GM21390 (cell line): ENCODE data around the gene GMNN.

Source experiments
- ATAC-seq: cut with Tn5 transposase; IDR thresholded peaks from one replicate; pipeline ENCODE4 v1.9.1; 2021; ENCODE audit not compliant: unreplicated experiment

GMNN gene

DNA sequence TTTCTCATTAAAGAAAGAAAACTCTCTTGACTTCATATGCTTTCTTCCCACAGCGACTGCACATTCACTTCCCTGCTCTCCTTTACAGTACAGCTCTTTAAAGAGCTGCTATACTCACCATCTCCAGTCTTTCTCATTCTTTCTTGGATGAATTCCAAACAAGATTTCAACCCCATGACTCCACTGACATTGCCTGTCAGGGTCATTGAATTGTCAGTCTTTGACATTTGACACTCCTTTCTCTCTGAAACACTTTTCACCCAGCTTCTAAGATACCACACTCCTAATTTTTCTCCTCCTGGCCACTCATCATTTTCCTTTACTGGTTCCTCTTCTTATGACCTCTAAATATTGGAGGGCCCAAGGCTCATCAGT is 24.8 kb downstream of the GMNN start:
- no peak for ATAC-seq

GRCh38 chr6:24802271-24803059 is 27.7 kb downstream of the GMNN start:
- no peak for ATAC-seq

- no peak for ATAC-seq
Measured at GRCh38 chr6:24807584-24807983, 32.8 kb downstream of the GMNN start.

DNA sequence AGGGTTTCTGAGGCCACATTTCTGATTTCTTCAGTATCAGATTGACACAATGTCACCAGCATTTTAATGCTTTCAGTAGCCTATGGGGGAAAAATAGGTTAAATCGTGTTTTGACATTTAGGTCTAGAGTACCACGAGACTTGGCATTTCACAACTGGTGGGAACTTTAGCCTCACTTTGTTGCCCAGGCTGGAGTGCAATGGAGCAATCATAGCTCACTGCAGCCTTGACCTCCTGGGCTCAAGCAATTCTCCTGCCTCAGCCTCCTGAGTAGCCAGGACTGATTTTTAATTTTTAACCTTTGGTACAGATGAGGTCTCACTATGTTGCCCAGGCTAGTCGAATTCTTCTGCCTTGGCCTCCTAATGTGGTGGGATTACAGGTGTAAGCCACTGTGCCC is 35.0 kb downstream of the GMNN start:
- ATAC-seq, result no peak

DNA sequence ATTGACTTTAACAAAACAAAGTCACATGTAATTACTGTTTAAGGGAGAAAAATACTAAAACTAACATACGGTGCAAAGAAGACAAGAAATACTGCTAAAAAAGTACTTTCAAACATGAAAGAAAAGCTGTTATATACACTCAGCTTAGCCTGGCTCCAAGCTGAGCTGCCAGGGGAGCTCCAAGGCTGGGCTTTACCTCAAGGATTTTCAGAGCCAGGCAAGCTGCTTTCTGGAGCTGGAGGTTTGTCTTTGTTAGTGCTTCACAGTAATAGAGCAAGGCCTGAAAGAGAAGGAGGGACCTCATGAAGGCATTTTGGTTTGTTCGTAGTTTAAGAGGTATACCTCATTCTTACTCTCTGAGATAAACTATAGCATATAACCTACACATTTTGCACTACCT is 43.6 kb downstream of the GMNN start:
- ATAC-seq, result no peak

DNA sequence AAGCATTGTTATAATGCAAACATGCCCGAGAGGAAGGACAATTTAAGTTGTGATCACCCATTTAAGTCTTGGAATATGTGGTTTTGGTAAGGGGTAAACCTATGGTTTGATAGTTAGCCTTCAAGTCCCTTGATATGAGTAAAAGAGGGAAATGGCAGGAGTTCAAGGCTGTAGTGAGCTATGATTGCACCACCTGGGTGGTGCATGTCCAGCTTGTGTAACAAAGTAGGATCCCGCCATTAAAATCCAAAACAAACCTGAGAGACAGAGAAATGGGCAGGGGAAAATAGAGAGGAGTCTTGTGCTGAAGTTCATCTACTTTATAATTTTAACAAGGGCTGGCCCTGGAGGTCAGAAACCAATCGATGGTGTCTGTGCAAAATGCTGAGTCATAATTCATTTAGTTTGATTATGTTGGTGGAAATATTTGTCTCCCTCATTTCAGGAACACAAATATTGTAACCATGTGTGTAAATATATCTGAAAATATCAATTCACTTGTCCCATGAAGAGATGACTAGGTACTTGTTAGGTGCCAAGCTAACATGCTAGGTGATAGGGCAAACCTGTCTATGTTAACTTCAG is 47.2 kb downstream of the GMNN start:
- ATAC-seq, result no peak

GRCh38 chr6:24822696-24823095 is 48.0 kb downstream of the GMNN start:
- ATAC-seq, result no peak

- no peak for ATAC-seq
Measured at GRCh38 chr6:24823185-24823584, 48.4 kb downstream of the GMNN start.

- no peak for ATAC-seq
Measured at GRCh38 chr6:24824142-24824938, 49.6 kb downstream of the GMNN start.

- ATAC-seq, result no peak
Measured at GRCh38 chr6:24825130-24825630, 50.4 kb downstream of the GMNN start.

DNA sequence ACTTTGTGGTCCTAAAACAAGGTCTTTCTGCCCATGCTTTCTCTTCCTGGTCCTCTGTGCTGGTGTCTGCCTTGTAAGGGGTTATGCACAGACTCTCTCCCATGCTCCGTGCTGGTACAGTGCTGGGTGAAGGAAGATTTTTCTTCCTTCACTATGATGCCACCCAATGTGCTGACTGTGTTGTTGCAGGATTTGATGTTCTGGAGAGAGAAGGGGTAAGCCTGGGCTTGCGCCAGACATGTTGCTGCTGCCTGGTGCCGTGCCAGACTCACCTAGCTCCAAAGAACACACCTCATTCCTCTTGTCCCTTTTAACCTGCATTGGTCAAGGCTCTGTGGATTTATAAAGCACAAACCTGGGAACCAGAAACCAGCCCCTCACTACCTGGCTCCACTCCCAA is 52.4 kb downstream of the GMNN start:
- ATAC-seq, result no peak

- no peak for ATAC-seq
Measured at GRCh38 chr6:24827970-24828369, 53.2 kb downstream of the GMNN start.

DNA sequence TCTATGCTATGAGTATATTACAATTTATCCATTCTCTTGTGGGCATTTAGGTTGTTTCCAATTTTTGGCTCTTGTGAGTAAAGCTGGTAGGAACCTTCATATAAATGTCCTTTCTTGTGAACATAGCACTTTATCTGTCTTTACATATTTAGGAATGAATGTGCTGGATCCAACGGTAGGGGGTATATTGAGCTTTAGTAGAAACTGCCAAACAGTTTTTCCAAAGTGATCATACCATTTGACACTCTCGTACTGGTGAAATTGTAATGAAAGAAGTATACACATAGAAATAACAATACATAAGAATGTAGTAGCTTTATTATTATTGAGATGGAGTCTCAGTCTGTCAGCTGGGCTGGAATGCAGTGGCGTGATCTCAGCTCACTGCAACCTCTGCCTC is 54.9 kb downstream of the GMNN start:
- ATAC-seq, result no peak

DNA sequence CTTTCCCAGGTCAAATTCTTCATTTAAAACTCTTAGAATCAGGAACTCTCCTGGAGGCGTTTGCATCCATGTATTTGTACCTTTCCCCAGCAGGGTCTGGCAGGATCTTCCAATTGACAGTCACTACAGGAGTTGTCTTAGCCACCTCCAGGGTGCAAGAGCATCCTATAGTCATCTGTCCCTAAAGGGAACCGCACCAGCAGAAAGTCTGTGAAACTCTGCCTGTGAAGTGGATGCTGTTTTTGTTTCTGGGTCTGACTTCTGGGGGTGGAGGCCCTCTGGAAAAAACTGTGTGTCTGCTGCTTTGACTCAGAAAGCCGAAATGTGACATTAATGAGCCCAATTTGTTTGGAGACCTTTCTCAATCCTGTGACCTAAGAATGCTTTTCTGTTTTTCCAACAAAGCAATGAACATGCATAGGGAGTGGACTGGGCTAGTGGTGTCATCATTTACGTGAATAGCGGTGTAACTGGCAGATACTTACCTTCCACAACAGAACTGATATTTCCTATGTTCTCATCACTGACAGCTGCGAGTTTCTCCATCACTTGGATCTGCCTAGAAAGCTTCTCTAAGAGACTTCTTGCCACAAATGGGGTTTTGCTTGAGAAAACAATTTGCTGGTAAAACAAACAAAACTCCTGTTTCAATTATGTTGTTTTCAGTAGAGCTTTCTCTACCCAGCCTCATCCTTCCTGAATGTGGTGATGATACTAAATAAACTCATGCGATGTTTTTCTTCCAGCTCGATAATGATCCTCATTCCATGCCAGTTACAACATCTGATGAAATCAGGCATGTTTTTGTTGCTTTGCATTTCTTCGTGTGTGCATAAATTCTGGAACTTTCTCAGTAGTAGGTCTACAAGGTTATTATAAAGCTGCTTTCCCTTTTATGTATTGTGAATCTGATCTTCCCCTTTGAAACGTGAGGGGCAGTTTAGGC is 57.3 kb downstream of the GMNN start:
- no peak for ATAC-seq

GRCh38 chr6:24832794-24833193 is 58.1 kb downstream of the GMNN start:
- no peak for ATAC-seq

- ATAC-seq, result no peak
Measured at GRCh38 chr6:24833711-24834386, 59.1 kb downstream of the GMNN start.
